ENCODE results near the gene SMAD4. TPM values are rescaled to one million over a fixed set of nuclear protein-coding genes. Genes with fewer than 3 reads are reported as not detected.
A peak's percentile ranks its signal among the peaks of the same experiment; 100 is the strongest.
"Not testable (repeated sequence)": the region's sequence is repeated elsewhere in the genome, so short reads cannot be mapped to it uniquely, and the experiment has no call there.

SMAD4 gene
- total RNA-seq: 118 TPM

DNA sequence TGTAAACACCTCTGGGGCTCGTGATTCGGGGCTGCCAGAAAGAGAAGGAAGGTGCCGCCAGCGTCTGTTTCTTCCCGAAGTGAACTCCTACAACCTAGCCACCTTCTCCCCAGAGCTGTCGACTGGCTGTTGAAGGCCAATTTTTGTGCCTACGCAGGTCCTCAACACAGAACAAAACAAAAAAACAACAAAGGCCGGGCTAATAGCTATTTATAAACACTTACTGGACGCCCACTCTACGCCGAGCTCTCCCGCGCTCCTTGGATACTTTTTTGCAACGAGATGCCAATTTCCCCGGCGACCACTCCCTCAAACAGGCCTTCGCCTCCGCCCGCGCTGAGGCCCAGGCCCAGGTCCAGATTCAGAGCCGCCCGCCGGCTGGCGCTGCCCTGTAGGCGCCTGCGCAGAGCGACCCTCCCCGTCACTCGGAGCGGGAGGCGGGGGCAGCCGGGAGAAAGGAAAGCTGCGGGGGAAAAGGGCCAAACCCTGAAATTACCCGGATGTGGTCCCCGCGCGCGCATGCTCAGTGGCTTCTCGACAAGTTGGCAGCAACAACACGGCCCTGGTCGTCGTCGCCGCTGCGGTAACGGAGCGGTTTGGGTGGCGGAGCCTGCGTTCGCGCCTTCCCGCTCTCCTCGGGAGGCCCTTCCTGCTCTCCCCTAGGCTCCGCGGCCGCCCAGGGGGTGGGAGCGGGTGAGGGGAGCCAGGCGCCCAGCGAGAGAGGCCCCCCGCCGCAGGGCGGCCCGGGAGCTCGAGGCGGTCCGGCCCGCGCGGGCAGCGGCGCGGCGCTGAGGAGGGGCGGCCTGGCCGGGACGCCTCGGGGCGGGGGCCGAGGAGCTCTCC, at the start of gene SMAD4:
SMAD4 (plus strand) TSS at position 520 of the 843 bp plus-strand sequence. CDS start 16,834 bp downstream, outside the sequence.
- DNase-seq (ENCODE audit: low spot score): peak; percentile 99

DNA sequence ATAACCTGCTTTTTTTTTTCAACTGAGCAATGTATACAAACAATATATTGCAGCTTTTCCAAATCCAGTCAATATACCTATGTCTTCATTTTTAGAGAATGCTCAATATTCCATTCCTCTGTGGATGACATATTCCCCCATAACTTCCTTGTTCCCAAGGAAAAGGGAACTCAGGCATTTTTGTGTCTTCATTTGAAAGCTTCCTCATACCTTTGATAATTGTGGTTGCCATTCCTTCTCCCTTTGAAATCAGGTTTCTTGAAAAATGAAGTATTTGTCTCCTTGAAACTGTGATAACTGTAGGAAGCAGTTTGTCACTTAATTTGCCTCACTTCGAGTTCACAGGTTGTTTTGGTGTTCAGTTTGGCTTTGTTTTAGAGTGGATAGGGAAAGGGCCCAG, 48.6 kb upstream of the SMAD4 start:
- no peak for DNase-seq (ENCODE audit: low spot score)

DNA sequence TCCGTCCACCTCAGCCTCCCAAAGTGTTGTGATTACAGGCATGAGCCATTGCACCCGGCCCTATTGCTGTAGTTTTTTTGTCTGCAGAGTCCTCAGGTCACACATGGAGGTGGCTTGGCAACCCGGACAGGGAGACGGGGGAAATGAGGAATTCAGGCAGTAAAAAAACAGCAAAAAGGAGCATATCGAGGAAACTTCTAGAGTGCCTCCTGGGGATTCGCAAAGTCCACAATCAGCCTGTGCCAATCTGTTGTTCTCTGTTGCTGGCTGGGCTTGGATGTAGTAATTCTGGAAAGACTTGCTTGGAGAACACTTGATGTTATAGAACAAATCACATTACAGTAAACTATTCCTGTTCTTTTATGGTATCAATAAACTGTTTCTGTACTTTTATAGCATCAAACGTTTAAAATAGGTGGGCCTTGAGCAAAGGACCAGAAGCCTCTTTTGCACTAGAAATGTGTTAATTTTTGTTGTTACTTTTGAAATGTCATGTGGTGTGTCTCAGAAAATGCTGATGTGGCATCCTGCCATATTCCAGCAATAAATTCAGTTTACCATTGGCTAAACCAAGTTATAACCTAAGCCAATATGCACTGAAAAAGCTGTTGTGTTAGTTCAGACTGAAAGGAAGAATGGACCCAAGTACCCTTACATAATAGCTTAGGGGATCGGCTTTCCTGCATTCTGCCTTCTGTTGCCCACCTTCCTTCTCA, 47.8 kb upstream of the SMAD4 start:
- no peak for DNase-seq (ENCODE audit: low spot score)

GRCh38 chr18:50982802-50983179, 47.2 kb upstream of the SMAD4 start:
- no peak for DNase-seq (ENCODE audit: low spot score)

GRCh38 chr18:50986360-50987087, 43.5 kb upstream of the SMAD4 start:
- no peak for DNase-seq (ENCODE audit: low spot score)

DNA sequence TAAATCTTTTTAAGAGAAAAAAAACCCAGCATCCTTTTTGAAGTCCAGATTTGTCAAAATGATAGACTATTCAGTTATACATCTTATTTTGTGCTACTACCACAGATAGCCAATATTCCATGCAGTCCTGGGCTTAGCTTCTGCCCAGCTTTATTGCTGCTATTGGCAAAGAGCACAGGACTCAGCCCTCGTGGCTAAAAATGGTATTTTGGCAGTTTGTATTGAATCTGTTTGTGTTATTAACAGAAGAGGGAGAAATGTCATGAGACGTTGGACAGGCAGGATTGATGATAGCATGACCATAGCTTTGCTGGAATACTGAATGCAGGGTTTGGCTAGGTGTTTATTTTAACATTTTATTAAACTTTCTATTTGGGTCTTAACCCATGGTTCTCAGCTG, 42.8 kb upstream of the SMAD4 start:
- DNase-seq (ENCODE audit: low spot score): no peak

- no peak for DNase-seq (ENCODE audit: low spot score)
These were observed 40.3 kb upstream of the SMAD4 start for GRCh38 chr18:50989711-50990110.

DNA sequence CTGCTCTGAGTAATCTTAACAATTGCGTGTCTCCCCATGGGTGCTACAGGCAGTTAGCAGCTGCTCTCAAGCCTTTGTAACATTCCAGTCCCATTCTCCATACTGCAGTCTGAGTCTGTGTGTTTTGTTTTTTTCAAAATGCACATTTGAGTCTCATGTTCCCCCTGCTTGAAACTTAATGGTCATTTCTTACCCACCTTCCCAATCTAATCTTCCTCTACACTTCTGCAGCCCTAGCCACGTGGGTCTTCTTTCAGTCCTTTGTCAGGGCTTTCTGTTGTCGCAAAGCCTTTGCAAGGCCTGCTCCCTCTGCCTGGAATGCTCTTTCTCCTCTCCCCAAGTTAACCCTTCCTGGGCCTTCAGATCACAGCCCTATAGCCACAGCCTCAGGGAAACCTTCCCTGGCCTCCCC, 37.7 kb upstream of the SMAD4 start:
- no peak for DNase-seq (ENCODE audit: low spot score)

- DNase-seq (ENCODE audit: low spot score): no peak
These were observed 36.0 kb upstream of the SMAD4 start for GRCh38 chr18:50994031-50994430.

DNA sequence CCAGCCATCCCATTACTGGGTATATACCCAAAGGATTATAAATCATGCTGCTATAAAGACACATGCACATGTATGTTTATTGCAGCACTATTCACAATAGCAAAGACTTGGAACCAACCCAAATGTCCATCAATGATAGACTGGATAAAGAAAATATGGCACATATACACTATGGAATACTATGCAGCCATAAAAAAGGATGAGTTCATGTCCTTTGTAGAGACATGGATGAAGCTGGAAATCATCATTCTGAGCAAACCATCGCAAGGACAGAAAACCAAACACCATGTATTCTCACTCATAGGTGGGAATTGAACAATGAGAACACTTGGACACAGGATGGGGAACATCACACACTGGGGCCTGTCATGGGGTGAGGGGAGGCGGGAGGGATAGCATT, 26.8 kb upstream of the SMAD4 start:
- DNase-seq (ENCODE audit: low spot score): not testable (repeated sequence)

- DNase-seq (ENCODE audit: low spot score): no peak
These were observed 23.8 kb upstream of the SMAD4 start for GRCh38 chr18:51006061-51006818.

DNA sequence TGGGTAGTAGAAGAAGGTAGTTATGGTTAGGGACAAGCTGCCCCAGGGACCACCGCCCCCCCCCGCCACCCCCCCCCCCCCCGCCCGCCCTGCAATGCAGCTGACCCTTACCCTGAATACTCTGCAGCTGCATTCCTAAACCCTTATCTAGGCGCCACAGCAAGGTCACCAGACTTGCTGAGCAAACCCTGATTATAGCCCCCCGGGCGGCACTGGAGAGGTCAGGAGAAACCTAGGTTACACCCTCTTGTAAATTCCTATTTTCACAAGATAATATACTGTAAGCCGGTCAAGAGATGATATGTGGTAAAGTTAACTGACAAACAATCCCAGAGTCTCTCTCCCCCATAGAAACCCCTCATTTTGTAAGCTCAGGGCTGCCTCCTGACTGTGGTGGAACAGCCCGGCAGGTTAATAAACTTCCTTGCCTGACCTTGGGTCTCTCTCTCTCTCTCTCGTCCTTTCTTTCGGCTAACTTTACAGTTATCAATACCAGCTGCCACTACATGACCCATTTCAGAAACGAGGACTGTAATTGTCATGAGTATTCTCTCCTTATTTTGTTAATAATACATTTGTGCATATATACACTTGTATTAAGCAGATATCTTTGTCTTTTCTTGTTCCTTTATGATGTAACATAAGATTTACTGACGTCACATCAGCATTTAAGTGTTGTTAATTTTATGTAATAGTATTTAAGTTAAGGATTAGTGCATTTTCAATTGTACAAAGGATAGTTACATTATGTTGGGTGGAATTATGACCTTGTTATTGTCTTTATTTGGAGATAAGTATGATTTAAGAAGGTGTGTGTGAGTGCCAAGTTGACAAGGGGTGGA, 22.8 kb upstream of the SMAD4 start:
- DNase-seq (ENCODE audit: low spot score): no peak

- no peak for DNase-seq (ENCODE audit: low spot score)
These were observed 22.2 kb upstream of the SMAD4 start for GRCh38 chr18:51007790-51008139.

GRCh38 chr18:51009072-51009471, 20.9 kb upstream of the SMAD4 start:
- no peak for DNase-seq (ENCODE audit: low spot score)

DNA sequence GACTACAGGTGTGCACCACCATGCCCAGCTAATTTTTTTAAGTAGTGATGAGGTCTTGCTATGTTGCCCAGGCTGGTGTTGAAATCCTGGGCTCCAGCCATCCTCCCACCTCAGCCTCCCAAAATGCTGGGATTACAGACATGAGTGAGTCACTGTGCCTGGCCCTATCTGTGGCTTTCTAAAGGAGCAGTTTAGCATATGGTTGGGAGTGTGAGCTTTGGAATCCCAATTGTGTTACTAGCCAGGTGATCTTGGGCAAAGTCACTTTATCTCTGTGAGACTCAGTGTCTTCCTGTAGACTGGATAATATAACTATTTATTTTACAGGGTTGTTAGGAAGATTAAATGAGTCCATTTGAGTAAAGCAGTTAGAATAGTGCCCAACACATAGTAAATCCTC, 19.8 kb upstream of the SMAD4 start:
- no peak for DNase-seq (ENCODE audit: low spot score)

GRCh38 chr18:51011709-51012108, 18.3 kb upstream of the SMAD4 start:
- no peak for DNase-seq (ENCODE audit: low spot score)

GRCh38 chr18:51012441-51012840, 17.6 kb upstream of the SMAD4 start:
- DNase-seq (ENCODE audit: low spot score): no peak

- no peak for DNase-seq (ENCODE audit: low spot score)
These were observed 16.8 kb upstream of the SMAD4 start for GRCh38 chr18:51013259-51013658.

- DNase-seq (ENCODE audit: low spot score): no peak
These were observed 12.7 kb upstream of the SMAD4 start for GRCh38 chr18:51017140-51017879.

GRCh38 chr18:51020536-51020935, 9.5 kb upstream of the SMAD4 start:
- DNase-seq (ENCODE audit: low spot score): no peak
